Hematopoietic multipotent progenitor cell treated with erythropoietin and hydrocortisone succinate and interleukin-3 and kit ligand, for 15 days (in vitro differentiated cells): ENCODE results near the gene FAM120A.

Source experiments
- DNase-seq: peaks from one replicate; pipeline ENCODE4 v3.0.0-alpha.2; 2015; ENCODE audit warnings: low spot score

FAM120A gene

GRCh38 chr9:93594041-93594756 lies 142.7 kb downstream of the FAM120A start:
- no peak for DNase-seq

DNA sequence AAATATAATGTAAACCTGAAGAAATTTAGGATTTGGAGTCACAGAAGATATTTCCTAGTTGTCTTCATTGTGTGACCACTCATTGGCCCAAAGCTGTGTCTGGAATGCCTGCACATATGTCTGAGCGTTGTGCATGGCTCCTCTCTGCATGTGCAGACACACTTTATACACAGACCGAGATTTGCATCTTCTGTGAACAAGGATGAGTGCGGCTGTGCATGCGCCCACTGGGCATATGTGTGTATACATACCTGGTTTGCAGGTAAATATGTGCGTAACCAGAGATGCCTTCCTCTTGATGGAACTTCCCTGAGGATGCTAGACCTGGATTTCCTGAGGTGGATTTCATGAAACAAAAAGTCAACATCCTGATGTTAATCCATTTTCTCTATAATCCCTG lies 144.0 kb downstream of the FAM120A start:
- DNase-seq, result no peak

DNA sequence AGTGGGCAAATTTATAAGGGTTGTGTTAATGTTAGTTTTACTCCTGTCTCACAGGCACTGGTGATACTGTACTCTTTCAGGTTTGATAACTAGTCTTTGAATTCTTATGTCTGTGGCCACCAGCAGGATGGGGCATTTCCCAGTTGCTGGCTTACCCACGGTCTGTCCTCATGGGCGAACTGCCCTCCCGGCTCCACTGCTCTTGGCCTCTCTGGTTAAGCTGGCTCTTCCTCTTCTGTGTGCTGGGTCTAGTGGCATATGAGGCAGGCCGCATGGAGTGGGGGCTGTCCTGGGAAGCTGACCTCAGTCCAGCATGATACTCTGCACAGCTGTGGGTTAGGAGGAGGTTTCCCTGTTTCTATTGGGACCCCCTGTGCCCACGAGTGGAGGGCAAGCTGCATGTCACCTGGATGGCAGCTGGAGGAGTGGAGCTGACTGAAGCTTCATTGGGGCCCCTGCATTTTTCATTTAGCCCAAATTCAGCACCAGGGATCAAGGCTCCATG lies 144.4 kb downstream of the FAM120A start:
- DNase-seq, result no peak

- DNase-seq, result no peak
These were observed 144.9 kb downstream of the FAM120A start for GRCh38 chr9:93596399-93596798.

GRCh38 chr9:93597142-93597706 lies 145.7 kb downstream of the FAM120A start:
- no peak for DNase-seq

DNA sequence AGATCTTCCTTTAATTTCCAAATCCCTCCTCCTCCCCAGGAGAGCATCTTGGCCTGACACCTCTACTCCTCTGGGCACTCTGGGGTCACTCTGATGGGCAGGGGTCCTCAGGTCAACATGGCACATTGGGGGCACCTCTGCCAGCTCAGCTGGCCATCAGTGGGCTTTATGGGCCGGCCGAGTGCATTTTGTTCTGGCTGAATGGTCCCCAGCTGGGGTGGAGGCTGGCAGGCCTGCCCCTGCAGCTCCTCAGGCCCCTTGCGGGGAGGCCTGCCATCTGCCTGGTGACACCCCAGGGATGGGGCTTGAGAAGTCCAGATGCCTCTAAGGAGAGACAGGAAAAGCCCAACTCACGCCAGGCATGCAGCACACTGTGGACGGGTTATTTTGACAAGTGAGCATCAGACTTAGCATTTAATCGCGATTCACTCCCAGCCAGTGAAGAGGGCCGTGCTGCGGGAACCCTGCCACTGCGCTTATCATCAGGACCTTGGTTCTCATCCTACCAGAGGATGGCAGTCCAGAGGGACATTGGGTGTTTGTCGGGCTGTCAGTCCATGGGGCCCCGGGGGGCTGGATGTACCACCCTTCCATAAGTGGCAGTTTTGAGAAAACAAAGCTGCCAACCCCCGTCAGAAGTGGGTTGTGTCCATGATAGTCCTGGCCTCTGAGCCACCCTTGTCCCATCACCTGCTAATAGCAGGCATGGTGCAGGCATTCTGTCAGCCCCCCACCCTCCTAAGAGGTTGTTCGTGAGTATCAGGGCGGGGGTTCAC lies 146.6 kb downstream of the FAM120A start:
- no peak for DNase-seq

DNA sequence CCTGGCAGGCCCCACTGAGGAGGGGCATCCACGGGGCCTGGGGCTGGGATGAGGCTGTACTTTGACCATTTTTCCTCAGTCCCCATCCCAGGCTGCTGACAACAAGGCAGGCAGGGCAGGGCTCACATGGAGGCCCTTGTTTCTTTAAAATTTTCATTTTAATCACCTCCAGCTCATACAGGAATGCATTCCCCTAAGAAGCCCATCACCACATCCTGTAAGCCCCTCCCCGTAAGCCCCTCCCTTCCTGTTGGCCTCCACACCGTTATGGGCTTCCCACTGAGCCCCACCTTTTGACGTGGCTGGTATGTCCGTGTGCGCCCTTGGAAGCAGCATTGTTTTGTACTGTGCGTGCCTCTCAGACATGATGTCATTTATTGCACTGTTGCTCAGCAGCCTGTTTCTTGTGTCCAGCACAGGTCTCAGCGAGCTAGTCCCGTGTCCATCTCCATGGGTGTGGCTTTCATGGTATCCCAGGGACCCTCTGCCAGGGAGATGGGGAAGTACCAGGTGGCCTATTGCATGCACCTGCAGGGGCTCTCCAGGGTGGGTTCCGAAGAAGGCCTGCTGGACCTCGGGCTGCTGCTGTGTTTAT lies 147.3 kb downstream of the FAM120A start:
- no peak for DNase-seq

DNA sequence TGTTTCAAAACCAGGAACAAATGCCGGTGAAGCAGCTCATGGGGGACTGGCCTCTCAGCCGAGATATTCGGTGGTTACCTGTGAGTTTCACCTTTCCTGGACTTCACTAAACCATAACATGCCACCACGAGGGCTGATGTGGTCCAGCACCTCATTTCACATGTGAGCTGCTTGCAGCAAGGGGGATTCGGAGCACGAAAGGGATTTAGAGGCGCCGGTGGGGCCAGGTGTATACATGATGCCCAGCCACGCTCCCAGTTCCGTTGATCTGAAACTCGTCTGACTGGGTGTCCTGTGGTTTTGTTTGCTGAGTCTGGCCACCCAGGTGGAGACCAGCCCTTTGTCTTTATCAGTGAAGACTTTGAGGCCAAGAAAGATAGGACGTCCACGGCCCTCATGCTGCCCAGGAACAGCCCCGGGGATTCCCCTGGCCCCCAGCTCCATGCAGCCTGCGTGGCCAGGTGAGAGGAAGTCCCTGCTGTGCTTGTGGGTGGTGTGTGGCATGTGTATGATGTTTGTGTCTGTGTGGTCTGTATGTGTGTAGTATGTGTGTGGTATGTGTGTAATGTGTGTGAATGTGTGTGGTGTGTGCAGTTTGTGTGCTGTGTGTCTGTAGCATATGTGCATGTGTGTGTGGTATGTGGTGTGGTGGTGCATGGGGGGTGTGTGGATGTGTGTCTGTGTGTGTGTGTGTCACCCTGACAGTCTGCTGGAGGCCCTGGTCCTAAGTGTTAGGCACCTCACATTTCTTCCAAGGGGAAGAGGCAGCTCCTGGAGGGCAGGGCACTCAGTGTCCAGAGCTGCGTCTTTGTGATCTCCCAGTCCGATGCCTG lies 148.3 kb downstream of the FAM120A start:
- no peak for DNase-seq

DNA sequence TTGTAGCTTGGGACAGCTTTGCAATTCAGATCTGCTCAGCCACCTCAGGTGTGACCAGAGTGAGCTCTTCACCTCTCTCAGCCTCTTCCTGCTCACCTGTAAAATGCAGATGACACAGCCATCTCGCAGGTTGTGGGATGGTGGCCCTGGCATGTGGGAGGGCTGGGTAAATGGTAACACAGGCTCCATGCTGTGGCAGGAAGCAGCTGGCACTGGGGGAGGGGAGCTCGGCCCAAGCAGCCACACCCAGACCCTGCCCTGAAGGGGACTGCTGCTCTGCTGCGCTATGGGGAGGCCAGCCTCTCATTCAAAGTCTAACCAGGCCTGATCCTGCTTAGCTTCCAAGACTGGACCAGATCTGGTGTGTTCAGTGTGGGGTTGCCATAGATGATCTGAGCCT lies 149.0 kb downstream of the FAM120A start:
- no peak for DNase-seq

- no peak for DNase-seq
These were observed 149.6 kb downstream of the FAM120A start for GRCh38 chr9:93601063-93601462.

- DNase-seq, result no peak
These were observed 150.2 kb downstream of the FAM120A start for GRCh38 chr9:93601666-93602065.

DNA sequence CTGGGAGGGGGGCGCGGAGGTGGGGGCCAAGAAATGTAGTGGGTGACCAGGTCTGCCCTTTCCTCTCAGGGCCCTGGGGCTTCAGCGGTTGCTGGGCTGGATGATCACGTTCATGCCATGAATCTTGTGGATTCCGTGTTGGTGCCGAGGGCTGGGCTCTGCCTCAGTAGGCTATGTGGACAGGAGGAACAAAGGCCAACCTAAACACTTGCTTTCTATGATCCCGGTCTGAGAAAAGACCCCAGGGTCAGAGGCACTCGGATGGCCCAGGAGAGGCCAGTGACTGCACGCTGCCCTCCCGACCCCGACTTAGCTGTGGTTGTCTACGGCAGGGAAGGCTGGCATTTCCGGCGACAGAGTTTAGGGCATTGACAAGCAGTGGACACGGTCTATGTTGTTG lies 151.5 kb downstream of the FAM120A start:
- no peak for DNase-seq

- no peak for DNase-seq
These were observed 152.4 kb downstream of the FAM120A start for GRCh38 chr9:93603906-93604326.

DNA sequence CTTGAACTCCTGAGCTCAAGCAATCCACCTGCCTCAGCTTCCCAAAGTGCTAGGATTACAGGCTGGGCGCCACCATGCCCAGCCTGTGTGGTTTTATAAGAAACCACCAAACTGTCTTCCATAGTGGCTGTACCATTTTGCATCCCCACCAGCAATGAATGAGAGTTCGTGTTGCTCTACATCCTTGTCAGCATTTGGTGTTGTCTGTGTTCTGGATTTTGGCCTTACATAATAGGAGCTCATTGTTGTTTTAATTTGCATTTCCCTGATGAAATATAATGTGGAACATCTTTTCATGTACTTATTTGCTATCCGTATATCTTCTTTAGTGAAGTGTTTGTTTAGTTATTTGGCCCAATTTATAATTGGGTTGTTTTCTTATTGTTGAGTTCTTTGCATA lies 154.7 kb downstream of the FAM120A start:
- DNase-seq, result no peak

- no peak for DNase-seq
These were observed 158.7 kb downstream of the FAM120A start for GRCh38 chr9:93610206-93610605.

DNA sequence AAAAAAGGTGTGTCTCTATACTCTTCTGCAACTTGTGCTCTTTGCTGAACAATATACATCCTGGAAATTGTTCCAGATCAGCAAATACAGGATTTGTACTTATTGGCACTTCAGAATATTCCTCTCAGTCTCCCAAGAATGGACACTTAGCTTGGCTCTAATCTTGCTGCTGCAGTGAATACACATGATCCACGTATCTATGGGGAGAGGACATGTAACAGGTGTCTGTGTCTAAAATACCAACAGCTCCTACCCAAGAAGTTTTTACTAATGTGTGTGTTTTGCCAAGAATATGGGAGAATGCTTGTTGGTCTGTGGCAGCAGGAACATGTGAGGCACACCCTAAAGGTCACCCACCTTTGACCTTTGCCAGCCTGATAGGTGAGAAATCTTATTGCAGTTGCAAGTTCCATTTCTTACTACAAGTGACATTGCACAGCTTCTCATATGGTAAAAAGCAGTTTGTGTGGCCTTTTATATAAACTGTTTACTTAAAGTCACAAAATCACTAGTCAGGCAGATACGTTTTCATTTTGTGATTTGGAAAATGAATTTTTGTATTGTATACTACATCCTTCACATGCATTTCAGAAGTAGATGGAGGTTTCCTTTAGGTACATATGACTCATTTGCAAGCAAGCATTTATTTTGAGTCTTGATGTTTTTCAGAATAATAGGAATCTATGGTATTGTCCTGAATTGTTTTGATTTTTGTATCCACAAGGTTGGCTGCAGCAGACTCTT lies 160.7 kb downstream of the FAM120A start:
- no peak for DNase-seq

DNA sequence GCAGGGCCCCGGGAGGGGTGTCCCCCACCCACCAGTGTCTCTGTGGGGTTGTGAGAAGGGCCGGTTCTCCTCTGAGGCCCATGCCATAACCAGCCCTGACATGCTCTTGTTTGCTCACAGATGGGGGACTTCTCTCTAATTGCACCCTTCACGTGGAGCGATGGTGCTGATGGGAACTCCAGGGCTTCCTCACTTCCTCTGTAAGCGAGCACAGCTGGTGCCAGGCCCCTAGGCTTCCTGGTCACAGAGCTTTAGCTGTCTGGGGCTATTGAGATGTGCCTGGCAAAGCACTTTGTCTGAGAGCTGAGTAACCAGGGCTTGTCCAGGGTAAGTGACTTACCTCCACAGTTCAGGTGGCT lies 161.3 kb downstream of the FAM120A start:
- DNase-seq, result no peak

GRCh38 chr9:93613174-93613573 lies 161.7 kb downstream of the FAM120A start:
- no peak for DNase-seq

DNA sequence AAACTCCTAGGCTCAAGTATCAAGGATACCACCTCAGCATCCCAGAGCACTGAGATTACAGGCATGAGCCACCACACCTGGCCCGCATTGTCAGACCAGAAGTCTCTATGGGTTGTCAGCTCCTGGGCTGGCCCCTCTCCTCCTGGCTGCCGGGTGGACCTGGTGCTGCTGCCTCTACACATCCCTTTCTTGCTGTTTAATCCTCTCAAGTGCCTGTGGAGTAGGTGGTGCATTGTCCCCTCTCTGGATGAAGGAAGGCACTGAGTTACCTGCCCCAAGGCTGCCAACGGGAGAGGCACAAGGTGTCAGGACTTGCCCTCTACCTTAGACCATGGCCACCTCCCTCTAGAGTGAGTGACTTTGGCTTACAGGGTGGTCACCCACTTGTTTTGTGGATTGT lies 162.3 kb downstream of the FAM120A start:
- no peak for DNase-seq

DNA sequence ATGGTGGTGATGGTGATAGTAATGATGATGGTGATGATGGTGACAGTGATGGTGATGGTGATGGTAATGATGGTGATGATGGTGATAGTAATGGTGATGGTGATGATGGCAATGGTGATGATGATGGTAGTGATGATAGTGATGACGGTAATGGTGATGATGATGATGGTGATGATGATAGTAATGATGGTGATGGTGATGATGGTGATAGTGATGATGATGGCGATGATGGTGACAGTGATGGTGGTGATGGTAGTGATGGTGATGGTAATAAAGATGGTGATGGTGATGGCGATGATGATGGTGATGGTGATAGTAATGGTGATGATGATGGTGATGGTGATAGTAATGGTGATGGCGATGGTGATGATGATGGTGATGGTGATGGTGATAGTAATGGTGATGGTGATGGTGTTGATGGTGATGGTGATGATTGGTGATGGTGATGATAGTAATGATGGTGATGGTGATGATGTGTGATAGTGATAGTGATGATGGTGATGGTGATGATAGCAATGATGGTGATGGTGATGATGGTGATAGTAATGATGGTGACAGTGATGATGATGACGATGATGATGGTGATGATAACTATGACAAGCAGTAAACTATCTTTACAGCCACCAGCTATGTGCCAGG lies 163.5 kb downstream of the FAM120A start:
- no peak for DNase-seq
